HuH-7 (cell line): ENCODE results near the gene CASP9.
"Not testable (repeated sequence)": the region's sequence is repeated elsewhere in the genome, so short reads cannot be mapped to it uniquely, and the experiment has no call there.

ENCODE experiments used
- DNase-seq: peaks from one replicate; pipeline ENCODE4 v3.0.0; 2011; ENCODE audit warnings: low spot score

The CASP9 gene

GRCh38 chr1:15469361-15469760, 54.7 kb downstream of the CASP9 start:
- no peak for DNase-seq

- DNase-seq = no peak
Observed at GRCh38 chr1:15468145-15468544, 55.9 kb downstream of the CASP9 start.

DNA sequence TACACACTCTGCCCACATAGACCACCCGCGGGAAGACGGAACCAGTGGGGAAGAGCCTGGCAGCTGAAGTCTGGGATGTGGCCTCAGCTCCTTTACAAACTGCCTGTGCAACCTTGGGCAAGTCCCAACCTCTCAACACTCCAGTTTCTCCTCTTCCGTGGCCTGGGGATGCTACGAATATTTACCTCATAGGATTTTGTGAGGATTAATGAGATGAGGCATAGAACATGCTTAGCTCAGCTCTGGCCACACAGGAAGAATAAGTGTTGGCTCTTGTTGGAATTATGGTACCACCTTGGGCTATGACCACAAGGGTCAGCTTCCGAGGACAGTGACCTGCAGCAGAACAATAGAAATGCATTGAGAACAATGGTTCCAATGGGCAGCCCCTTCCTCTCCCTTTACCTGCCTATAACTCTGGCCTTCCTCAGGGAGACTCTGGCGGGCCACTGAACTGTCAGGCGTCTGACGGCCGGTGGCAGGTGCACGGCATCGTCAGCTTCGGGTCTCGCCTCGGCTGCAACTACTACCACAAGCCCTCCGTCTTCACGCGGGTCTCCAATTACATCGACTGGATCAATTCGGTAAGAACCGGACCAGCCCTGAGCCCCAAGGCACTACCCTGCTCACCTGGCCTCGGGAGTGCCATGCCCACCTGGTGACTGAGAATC, 56.9 kb downstream of the CASP9 start:
- not testable (repeated sequence) for DNase-seq

DNA sequence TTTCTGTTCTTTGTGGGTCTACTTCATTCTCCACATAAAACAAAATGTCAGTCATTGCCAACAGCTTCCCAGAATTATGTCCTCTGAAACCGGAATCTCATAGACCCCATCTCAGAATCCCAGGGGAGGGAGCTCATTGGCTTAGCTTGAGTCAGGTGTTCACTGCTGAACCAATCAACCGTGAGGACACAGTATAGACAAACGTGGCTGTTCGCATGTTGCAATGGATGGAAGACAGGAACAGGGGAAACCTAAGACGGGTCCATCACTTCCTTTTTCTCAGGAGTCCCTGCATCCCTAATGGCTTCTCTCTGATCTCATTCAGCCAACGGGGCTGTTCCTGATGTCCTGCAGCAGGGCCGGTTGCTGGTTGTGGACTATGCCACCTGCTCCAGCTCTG, 58.3 kb downstream of the CASP9 start:
- DNase-seq = no peak

- DNase-seq = not testable (repeated sequence)
Observed at GRCh38 chr1:15463926-15464322, 60.1 kb downstream of the CASP9 start.

DNA sequence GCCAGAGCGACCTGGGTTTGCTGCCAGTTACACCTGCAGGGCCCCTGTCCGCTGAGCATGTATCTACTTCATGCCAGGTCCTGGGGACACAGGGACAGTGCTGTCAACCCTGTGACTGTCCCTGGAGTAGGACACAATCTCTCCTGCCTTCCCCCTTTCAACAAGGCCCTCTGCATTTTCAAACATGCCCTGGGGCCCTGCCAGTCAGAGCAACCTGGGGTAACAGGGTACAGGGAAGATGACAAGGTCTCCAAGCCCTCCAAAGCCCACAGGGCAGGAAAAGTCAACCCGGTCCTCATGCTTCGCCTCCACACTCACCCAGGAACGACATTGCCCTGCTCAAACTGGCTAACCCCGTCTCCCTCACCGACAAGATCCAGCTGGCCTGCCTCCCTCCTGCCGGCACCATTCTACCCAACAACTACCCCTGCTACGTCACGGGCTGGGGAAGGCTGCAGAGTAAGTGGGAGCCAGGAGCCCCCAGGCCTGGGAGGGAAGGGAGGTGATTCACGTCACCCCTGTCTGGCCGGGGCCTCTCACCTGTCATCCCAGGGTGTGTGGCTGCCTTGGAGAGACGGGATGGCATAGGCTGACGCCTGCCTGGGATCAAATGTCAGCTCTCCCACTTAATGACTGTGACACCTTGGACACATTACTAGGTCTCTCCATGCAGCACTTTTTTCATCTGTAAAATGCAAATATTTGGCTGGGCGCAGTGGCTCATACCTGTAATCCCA, 60.8 kb downstream of the CASP9 start:
- DNase-seq = not testable (repeated sequence)

GRCh38 chr1:15460708-15461095, 63.3 kb downstream of the CASP9 start:
- no peak for DNase-seq

DNA sequence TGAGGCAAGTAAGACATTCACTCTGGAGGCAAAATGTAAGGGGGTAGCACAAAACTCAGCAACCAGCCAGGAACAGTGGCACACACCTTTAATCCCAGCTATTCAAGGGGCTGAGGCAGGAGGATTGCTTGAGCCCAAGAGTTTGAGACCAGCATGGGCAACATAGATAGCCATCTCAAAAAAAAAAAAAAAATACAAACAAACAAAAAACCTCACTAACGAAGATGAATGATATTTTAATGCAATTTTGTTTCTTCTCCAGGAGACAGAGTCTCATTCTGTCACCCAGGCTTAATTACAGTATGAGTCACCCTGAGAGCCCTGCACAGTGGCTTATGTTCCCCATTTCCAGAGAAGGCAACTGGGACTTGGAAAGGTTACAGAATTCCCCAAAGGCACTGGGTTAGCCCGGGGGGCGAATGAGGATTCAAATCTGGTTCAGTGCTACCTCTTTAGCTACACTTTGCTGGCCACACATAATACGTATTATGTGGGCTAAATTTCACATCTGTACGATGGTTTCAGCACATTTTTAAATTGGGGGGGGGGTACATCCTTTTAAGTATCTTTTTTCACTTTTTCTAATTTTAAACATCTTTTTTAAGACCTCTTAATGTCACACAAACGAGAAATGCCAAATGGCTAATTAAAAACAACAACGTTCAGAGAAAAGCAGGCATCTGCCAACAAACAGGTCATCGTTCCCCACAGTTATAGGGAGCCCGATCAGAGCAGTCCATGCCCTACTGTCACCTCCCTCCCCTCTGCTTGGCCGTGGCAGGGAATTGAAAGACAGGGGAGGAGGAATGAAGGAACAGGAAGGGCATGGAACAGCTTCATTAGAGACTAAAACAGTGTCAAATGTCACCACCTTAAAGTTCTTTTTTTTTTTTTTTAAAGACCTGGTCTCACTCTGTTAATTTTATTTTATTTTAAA, 64.0 kb downstream of the CASP9 start:
- DNase-seq = no peak

DNA sequence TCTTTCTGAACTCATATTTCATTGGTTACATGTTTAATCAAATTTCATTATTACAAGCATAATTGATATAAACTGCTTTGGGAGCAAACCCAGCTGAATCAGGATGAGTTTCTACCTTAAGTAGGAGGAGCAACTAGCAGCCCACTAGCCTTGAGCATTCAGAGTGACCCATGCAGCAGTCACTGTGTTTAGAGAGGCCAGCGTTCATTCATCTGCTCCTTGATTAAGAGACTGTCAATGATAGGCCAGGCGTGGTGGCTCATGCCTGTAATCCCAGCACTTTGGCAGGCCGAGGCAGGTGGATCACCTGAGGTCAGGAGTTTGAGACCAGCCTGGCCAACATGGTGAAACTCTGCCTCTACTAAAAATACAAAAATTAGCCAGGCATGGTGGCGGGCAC, 65.6 kb downstream of the CASP9 start:
- not testable (repeated sequence) for DNase-seq

DNA sequence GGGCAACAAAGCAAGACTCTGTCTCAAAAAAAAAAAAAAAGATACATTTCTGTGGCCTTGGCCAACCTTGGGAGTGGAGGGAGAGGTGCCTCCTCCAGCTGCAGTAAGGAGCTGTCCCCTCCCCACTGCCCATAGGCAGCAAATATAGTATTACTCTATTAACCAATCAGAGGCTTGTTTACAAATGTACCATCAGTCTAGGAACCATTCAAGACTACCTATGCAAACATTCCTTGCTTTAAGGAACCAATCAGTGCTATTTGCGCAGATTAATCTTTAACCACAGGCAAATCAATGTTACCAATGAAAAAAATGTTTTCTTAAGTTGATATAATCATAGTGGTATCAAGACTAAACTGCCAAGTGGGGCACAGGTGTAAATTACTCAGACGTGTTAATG, 66.4 kb downstream of the CASP9 start:
- no peak for DNase-seq

- DNase-seq = no peak
Observed at GRCh38 chr1:15456313-15456954, 67.6 kb downstream of the CASP9 start, which contains the start of gene CELA2A. Gene CELA2A, plus strand, starts transcription at chr1:15456732. Its CDS starts 22 bp downstream, at chr1:15456754.

GRCh38 chr1:15455522-15455921, 68.5 kb downstream of the CASP9 start:
- no peak for DNase-seq

DNA sequence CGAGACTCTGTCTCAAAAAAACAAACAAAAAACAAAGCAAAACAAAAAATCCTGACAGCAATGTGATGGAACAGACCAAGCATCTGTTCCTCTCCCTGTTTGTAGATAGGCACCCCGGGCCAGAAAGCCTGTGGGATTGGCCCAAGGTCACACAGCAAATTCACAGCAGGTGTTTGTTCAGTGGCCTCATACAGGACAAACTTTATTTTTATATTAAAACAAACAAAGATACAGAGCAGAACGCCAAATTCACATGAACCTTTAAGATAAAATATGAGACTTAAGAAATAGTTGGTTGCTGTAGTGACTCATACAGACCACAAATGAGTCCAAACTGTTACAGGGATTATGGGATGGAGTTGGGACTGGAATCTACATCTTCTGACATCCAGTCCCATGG, 69.8 kb downstream of the CASP9 start:
- no peak for DNase-seq

- no peak for DNase-seq
Observed at GRCh38 chr1:15453734-15454133, 70.3 kb downstream of the CASP9 start.

DNA sequence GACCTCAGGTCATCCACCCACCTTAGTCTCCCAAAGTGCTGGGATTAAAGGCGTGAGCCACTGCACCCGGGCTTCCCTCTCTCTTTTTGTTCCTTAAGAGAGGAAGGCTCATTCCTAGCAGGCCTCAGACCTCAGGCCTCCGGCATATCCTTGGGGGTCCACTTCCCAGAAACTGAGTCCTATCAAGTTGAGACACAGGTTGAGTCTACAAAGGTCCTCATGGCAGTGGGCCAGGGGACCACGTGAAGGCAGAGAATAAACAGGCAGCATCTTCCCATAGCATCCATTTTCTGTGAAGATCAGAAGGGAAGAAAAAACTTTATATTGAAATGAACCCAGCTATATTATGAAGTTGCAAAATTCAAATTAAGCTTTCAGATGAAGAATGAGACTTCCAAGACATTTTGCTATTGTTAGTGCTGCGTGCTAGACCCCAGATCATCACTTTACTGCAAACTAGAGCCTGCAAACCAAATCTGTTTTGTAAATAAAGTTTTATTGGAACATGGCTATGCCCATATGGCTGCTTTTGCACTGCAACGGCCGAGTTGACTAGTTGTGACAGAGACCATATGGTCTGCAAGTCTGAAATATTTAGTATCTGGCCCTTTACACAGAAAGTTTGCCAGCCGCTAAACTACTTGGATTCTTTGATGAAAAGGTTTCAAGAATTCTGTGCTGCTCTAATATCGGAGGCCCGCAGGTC, 71.0 kb downstream of the CASP9 start:
- DNase-seq = no peak

GRCh38 chr1:15452216-15452615, 71.8 kb downstream of the CASP9 start:
- DNase-seq = no peak

GRCh38 chr1:15451014-15451722, 72.8 kb downstream of the CASP9 start:
- no peak for DNase-seq

DNA sequence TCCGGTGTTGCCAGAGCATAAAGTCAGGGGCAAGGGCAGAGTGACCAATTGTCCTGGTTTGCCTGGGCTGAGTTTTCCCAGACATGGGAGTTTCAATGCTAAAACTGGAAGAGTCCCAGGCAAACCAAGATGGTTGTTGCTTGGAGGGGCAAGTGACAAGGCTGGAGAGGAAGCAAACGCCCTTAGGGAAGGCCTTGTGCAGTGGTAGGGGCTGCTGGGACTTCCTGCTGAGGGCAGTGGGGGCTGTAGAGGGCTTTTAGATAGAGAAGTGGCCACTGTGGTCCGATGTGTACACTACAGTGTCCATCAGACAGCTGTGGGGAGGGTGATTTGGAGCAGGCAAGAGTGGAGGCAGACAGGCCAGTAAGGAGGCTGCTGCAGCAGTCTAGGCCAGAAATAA, 74.4 kb downstream of the CASP9 start:
- no peak for DNase-seq

DNA sequence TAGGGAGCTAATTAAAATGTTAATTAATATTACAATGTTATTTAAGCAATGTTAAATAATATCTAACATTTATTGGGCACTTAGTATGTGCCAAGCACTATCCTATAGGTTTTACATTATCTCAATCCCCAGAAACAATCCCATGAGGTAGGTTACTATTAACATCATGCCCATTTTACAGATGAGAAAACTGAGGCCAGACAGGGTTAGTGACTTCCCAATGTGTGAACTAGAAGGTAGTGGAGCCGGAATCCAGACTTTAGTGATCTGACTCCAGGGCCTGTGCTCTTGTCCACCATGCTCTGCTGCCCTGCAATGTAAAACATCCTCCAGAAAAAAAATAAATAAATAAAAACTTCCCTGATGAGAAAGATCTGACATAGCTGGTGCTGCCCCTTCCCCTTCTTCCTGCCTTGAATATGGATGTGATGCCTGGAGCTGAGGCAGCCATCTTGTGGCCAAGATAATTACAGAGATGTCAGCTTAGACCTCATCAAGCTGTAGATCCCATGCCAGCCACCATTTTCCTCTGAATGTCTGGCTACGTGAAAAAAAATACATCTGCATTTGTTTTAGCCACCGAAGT, 75.0 kb downstream of the CASP9 start:
- no peak for DNase-seq

- DNase-seq = no peak
Observed at GRCh38 chr1:15446212-15446611, 77.8 kb downstream of the CASP9 start.
